ENCODE results near the gene COMT.

The COMT gene

GRCh38 chr22:19961201-19961580, 19.6 kb downstream of the COMT start:
- DNase-seq (ENCODE audit: insufficient read length, low spot score) (no peak), FAIRE-seq (no peak)
- TF ChIP-seq, protein P1, sequence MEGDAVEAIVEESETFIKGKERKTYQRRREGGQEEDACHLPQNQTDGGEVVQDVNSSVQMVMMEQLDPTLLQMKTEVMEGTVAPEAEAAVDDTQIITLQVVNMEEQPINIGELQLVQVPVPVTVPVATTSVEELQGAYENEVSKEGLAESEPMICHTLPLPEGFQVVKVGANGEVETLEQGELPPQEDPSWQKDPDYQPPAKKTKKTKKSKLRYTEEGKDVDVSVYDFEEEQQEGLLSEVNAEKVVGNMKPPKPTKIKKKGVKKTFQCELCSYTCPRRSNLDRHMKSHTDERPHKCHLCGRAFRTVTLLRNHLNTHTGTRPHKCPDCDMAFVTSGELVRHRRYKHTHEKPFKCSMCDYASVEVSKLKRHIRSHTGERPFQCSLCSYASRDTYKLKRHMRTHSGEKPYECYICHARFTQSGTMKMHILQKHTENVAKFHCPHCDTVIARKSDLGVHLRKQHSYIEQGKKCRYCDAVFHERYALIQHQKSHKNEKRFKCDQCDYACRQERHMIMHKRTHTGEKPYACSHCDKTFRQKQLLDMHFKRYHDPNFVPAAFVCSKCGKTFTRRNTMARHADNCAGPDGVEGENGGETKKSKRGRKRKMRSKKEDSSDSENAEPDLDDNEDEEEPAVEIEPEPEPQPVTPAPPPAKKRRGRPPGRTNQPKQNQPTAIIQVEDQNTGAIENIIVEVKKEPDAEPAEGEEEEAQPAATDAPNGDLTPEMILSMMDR (IDR thresholded peaks at IDR 0.05; ENCODE audit: insufficient read depth, missing control alignments) = no peak

- FAIRE-seq (no peak), DNase-seq (ENCODE audit: insufficient read length, low spot score) (no peak)
- TF ChIP-seq, protein P1 (IDR thresholded peaks at IDR 0.05; ENCODE audit: insufficient read depth, missing control alignments) = no peak
These were observed 20.3 kb downstream of the COMT start for GRCh38 chr22:19961868-19962245.

DNA sequence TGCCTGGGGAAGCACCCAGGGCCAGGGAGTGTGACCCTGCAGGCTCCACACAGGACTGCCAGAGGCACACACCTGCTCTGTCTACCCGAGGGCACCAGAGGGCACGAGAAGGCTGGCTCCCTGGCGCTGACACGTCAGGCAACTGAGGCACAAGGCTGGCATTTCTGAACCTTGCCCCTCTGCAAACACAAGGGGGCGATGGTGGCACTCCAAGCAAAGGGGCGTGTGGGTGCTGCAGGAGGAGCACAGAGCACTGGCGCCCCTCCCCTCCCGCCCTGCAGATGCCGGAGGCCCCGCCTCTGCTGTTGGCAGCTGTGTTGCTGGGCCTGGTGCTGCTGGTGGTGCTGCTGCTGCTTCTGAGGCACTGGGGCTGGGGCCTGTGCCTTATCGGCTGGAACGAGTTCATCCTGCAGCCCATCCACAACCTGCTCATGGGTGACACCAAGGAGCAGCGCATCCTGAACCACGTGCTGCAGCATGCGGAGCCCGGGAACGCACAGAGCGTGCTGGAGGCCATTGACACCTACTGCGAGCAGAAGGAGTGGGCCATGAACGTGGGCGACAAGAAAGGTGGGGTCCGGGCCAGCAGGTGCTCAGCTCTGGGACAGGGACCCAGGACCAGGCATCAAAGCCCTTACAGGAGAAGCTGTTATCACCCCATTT, 20.8 kb downstream of the COMT start:
- TF ChIP-seq, protein P1 (IDR thresholded peaks at IDR 0.05; ENCODE audit: insufficient read depth, missing control alignments) = peak; percentile 46
- FAIRE-seq (no peak), DNase-seq (ENCODE audit: insufficient read length, low spot score) (peak; percentile 74)

- DNase-seq (ENCODE audit: insufficient read length, low spot score) (no peak), FAIRE-seq (no peak)
- TF ChIP-seq, protein P1 (IDR thresholded peaks at IDR 0.05; ENCODE audit: insufficient read depth, missing control alignments) = no peak
These were observed 21.6 kb downstream of the COMT start for GRCh38 chr22:19962909-19963806.

DNA sequence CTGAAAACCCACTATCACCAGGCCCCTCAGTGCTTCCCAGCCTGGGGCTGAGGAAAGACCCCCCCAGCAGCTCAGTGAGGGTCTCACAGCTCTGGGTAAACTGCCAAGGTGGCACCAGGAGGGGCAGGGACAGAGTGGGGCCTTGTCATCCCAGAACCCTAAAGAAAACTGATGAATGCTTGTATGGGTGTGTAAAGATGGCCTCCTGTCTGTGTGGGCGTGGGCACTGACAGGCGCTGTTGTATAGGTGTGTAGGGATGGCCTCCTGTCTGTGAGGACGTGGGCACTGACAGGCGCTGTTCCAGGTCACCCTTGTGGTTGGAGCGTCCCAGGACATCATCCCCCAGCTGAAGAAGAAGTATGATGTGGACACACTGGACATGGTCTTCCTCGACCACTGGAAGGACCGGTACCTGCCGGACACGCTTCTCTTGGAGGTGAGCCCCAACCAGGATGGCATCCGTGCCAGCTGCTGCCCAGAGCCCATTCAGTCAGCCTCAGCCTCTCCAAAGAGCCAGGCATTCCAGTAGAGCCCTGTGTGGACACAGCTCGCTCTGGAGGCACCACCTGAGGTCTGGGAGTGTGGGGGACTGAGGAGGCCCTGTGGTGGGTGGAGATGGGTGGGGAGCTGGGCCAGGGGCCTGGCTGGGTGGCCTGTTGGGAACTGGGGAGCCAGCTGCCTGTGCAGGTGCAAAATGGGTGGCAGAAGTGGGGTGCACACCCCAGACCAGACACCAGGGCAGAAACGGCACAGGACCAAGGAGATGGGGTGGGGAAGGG, 22.5 kb downstream of the COMT start:
- FAIRE-seq = no peak
- TF ChIP-seq, protein P1 (IDR thresholded peaks at IDR 0.05; ENCODE audit: insufficient read depth, missing control alignments) = no peak
- DNase-seq (ENCODE audit: insufficient read length, low spot score) = no peak

DNA sequence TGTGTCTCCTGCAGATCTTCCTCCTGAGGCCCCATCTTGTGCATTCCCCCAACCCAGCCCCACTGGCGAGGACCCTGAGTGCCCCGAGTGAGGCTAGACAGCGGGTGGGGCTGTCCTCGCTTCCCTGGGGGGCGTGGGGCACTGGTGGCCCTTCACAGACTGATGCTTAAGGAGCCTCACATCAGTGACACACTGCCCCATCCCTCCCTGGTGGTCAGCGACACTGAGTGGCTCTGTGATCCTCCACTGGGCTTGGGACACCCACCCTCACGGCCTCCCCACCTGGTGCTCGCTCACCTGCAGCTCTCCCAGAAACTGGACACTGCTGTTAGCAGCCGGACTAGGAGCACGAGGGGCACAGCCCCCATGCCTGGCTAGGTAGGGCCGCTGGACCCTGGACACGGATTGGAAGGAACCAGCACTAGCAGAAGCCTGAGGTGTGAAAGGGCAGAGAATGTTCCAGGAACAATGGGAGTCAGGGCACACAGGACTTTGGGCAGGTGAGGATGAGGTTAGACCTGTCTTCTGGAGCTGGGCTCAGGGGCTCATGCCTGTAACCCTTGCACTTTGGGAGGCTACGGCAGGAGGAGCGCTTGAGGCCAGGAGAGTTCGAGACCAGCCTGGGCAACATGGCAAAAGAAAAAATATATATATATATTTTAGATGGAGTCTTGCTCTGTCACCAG, 23.3 kb downstream of the COMT start:
- TF ChIP-seq, protein P1 (IDR thresholded peaks at IDR 0.05; ENCODE audit: insufficient read depth, missing control alignments) = no peak
- DNase-seq (ENCODE audit: insufficient read length, low spot score) (no peak), FAIRE-seq (no peak)
